Activated T-helper 1 cell treated with Interleukin-2 at 50 U/mL for 16 hours (primary cell): ENCODE results near the gene NEURL1B.

ENCODE experiments used
- DNase-seq: peaks from one replicate; pipeline ENCODE4 v3.0.0-alpha.2; 2020; ENCODE audit warnings: low read depth

The NEURL1B gene

DNA sequence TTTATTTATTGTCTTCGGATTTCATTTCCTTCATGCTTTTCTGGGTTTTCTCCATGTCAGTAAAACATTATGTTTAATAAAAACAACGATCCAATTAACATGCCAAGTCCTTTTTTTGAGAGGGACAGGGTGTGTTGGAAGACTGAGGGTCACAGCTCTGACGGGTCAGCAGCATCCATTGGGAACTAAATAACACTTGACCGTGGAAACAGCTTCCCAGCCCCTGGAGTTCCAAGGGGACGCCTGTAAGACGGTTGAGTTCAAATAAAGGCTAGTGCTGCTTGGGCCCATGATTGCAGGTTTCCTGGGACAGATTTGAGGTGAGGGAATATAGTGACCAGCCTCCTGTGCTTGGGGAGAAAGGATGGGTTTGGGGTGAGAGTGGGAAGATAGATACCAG is 30.4 kb upstream of the NEURL1B start:
- no peak for DNase-seq

DNA sequence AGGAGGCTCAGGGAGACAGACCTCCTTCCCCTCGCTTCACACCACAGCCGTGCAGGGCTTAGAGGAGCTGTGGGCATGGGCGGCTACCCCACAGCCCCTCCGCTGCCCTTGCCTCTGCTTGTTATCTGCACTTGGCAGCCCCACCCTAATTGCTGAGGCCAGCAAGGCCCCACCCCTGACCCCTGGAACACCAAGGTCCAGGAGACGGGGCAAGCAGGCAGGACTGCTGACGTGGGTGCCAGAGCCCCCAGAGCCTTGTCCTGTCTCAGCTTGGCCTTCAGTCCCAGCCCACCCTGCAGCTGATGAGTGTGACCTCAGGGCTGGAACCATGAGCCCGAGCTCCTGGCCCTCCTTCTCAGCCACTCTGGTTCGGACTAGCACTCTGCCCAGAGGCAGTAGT is 29.1 kb upstream of the NEURL1B start:
- DNase-seq, result no peak

DNA sequence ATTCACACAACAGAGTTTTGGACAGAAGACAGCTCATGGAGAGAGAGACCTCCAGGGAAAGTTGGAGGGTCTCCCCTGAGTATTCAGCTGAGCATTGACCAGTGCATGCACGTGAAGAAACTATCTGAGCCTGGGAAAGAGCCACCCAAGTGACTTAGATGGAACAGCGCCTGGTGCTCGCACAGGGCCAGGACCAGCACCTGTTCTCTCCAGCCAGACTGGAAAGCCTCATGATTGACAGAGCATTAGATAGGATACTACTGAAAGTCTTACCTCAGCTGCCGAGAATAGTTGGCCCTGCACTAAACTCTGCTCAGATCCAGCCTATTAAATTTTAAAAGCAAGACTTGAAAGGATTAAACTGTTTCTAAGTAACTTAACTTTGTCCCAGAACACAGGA is 28.3 kb upstream of the NEURL1B start:
- DNase-seq, result no peak

DNA sequence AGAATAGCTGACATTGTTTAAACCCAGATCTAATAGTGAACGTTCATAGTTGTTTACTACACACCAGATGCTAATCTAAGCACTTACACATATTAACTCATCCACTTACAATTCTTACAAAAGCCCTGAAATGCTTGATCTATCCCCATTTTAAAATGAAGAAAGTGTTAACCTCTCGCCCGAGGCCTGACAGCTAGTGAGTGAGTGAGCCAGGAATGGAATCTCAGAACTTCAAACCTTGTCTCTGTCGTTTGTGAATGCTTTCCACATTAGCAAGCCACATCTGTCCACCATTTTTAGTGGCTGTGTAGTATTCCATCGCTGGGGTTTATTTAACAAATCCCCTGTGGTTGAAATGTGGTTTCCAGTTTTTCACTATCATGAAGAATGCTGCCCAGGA is 24.9 kb upstream of the NEURL1B start:
- no peak for DNase-seq

GRCh38 chr5:172616730-172617129 is 24.3 kb upstream of the NEURL1B start:
- DNase-seq, result no peak

DNA sequence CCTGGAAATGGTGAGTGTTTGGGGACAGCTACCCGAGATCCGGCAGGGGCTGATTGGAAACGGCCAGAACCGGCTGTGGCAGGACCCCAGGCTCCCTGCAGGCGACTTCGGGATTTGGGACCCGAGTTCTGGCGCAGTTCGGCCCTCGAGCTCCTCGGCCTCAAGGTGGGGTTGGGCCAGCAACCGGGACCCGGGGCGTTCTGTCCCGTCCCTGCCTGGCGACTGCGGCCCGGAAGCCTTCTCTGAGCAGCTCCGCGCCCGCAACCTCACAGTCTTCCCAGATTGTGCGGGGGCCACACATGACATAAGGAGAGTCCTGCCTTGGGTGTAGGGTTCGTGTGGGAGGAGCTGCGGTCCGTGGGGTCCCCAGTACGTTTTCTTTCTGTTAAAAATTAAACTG is 23.2 kb upstream of the NEURL1B start:
- no peak for DNase-seq

- no peak for DNase-seq
Measured at GRCh38 chr5:172618574-172619365, 22.3 kb upstream of the NEURL1B start.

DNA sequence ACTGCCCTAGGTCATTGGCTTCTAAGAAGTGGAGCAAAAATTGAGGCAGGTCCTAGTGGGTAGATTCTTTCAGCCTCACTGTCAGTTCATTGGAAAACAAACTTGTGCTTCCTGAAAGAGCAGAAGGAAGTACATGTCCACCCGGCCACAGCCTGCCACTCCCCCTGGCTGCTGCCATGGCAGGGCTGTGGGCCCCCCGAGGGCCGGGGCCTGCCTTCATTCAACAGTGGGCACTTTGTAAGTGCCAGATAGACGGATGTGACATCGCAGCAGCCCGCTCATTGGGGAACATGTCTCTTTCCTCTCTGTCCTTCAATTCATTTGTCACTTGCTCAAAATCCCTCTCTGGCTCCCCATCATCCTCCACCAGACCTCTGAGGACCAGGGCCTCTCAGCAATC is 20.6 kb upstream of the NEURL1B start:
- no peak for DNase-seq

DNA sequence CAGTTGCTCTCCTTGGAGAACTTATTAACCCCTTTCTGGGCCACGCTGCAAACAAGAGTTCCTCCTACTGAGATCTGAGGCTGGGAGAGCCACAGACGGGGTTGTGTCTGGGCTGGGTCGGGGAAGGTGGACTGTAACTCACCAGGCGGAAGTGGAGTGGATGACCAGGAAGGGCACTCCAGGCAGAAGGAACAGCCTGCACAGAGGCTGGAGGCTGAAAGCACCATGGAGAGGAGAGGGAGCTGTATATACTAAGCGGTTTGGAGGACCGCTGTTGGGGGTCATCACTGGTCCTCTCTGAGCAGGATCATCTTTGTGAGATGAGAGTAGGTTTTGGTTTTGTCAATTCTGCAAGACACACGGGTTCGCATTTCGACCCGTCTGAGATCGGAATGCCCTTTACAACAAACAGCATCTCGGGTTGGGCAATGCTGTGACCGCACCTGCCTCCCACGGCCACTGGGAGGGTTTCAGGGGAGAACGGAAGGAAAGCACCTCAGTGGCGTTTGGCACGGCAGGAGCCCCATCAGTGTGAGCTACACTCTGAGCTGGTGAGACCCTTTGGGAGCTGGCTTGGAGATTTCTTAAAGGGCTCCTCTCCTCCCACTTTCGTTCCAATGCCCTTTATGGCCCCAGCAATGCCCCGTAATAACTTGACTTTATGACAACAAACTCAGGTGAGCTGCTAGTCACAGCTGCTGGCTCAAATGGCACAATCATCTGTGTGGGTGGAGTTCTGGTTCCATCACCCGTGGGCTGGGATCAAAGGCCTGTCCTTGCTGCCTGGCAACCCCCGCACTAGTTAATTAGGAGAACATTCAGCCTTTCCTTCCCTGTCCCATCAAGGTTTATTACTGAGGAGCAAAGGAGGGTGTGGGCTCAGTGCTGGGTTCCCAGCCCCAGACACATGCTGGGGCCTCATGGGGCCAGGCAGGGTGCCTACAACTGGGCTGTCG is 18.7 kb upstream of the NEURL1B start:
- no peak for DNase-seq

- DNase-seq, result no peak
Measured at GRCh38 chr5:172623313-172623980, 17.6 kb upstream of the NEURL1B start.

- no peak for DNase-seq
Measured at GRCh38 chr5:172624083-172624995, 16.7 kb upstream of the NEURL1B start.

GRCh38 chr5:172624996-172625964 is 15.8 kb upstream of the NEURL1B start:
- no peak for DNase-seq

DNA sequence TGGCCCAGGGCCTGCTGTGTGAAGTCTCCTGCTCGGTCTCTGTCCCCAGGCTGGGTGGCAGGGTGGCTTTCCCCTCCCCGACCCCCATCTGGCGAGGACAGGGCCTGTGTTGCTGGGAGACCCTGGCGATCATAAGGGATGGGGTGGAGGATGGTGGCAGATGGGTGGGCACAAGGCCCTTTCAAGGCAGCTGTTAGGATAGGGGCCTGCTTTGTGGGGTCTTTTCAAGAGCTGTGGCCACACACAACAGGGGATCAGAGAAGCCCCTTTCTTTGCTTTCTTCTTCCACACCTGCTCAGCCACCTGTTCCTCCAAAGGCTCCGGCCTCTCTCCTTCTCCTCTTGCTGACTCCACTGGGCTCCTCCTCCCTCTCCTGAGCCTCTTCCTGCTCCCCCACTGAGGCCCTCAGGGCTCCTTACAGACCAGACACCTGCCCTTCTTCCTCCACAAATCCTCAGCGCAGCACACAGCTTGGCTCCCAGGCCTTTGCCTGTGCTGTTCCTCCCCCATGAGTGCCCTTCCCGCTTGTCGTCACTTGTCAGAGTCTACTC is 15.0 kb upstream of the NEURL1B start:
- no peak for DNase-seq

DNA sequence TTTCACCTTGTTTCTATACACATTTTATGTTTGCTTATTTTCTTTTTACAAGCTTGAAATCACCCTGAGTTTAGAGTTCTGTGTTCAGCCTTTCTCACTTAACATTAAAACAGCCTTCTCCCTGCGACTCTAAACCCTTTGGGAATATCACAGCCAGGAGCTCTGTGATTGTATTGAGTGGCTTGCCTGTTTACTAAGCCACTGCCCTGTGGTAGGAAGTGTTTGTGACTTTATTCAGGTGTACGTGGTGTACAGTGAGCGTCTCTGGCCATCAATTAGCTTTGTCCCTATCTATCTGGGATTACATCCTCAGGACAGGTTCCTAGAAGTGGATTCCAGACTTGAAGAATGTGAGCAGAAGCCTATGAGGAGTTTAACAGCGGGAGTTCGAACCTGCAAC is 11.0 kb upstream of the NEURL1B start:
- DNase-seq, result no peak

DNA sequence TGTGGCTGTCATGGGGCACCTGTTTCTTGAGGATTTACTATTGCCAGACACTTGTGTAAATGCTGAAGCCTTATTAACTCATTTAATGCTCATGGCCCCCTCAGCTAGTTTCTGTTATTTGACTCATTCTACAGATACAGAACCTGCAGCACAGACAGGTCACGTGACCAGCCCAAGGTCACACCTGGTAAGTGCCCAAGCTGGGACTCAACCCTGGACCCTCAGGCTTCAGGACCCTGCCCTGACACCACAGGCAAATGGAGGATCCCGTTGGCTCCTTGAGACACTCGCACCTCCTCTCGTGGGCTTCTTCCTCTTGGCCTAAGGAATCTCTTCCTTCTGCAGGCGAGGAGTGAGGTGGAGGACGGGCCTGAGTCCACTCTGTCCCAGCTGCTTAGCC is 10.6 kb upstream of the NEURL1B start:
- DNase-seq, result no peak

DNA sequence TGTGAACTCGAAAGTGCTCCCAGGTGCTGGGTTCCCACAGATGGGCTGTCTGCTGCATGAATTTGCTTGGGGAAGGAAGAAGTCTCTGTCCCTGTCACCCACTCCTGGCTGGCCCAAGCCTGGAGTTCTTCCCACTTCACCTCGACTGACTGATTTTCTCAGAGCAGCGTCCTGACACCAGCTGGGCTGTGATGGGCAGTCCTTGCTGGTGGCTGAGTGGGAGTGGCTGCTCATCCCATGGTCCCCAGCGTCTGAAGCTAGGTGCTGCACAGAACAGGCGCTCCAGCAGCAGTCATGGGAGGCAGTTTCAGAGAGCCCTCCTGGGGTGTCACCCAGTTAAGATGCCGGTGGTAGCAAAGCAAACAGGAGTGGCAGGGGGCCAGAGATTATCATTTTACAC is 10.1 kb upstream of the NEURL1B start:
- no peak for DNase-seq

- DNase-seq, result no peak
Measured at GRCh38 chr5:172632346-172633092, 8.5 kb upstream of the NEURL1B start.

- no peak for DNase-seq
Measured at GRCh38 chr5:172633403-172633970, 7.6 kb upstream of the NEURL1B start.
